NCI-H748 (cell line): Measurements from ENCODE around the gene CLCNKA.
A peak's percentile ranks its signal among the peaks of the same experiment; 100 is the strongest.
"Not testable (repeated sequence)": the region's sequence is repeated elsewhere in the genome, so short reads cannot be mapped to it uniquely, and the experiment has no call there.

Experiments
- DNase-seq: peaks from one replicate; lab custom pipeline; 2025; ENCODE audit not compliant: unreplicated experiment; lab: John Stamatoyannopoulos, UW

CLCNKA gene

DNA sequence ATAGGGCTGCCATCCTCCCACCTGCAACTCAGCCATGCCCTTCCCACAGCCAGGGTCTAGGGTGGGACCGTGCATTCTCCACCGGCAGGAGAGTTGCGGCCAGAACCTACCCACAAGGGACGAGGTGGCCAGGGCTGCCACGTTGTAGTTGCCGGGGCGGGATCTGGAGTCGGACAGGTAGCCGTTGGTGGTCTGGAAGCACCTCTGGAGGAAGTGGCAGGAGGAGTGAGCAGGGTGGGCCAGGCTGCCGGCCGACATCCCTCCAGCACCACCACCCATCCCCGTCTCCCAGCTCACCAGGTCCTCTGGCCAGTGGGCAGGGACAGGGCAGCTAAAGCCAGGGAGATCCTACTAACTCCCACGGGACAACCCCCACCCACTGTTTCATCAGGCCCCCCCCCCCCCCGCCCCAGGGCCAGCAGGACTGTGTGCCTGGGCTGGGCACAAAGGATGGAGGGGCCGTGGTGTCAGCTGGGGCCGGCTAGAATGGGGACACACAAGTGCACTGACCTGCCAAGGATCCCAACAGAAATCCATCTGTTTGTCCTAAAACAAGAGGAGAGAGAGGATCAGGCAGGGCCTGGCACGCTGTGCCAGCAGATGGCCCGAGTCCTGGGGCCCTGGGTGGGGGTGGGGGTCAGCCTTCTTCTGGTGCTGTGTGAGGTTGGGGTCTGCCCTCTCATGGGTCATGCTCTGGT is 40.3 kb downstream of the CLCNKA start:
- not testable (repeated sequence) for DNase-seq

DNA sequence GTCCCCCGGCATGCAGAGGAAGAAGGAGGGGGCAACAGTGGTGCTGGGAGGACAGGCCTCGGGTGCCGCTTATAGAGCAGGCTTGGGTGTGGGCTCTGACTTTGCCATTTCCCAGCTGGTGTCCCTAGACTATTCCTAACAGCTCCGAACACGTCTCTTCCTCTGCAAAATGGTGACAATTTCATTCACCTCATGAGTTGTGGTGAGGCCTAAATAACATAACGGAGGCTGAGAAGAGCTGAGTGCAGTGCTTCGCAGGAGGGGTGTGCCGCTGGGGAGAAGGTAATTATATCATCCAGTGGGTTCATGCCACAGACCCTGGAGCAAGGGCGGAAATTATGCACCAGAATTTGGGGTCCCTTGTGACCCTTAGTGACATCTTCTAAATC is 40.8 kb downstream of the CLCNKA start:
- not testable (repeated sequence) for DNase-seq

DNA sequence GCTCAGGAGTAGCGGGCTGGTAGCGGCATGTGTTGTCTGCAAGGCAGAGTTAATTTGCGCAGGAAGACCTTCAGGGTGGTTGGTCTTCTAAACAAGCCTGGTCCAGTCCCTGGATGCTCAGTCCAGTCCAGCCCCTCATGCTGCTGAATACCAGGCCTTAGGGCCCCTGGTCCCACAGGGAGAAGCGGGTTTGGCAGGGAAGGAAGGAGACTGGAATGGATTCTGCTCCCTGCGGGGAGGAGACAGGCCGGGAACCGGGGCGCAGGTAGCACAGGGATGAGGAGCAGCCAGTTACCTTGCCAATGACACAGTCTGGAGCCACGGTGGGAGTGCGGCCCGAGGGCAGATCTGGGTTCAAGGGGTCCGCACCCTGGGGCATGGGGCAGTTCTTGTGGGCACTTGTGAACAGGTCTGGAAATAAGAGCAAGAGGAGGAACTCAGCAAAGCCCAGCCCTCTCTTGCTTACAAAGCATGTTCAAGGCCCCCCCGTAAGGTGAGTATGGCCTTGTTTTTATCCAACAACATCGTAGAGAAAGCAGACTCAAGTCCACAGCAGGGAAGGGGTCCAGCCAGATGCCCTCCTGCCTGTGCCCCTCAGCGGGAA is 41.5 kb downstream of the CLCNKA start:
- DNase-seq: no peak

DNA sequence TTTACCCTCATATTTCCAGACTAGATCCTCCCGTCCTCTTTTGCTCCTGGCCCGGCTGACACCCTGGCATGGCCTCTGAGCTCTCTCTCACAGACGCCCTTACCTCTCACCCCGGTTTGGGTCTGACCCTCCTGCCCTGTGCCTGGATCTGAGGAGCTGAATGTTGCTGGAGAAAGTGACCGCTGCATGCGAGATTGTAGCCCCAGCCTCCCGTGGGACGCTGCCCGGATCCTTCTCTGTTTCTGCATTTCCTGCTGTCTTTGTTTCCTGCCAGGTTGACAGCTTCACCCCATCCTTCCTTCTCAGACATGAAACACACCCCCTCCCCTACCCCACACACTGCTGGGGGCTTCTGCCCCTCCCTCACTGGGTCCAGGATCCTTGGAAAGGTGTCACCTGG is 42.1 kb downstream of the CLCNKA start:
- DNase-seq: no peak

DNA sequence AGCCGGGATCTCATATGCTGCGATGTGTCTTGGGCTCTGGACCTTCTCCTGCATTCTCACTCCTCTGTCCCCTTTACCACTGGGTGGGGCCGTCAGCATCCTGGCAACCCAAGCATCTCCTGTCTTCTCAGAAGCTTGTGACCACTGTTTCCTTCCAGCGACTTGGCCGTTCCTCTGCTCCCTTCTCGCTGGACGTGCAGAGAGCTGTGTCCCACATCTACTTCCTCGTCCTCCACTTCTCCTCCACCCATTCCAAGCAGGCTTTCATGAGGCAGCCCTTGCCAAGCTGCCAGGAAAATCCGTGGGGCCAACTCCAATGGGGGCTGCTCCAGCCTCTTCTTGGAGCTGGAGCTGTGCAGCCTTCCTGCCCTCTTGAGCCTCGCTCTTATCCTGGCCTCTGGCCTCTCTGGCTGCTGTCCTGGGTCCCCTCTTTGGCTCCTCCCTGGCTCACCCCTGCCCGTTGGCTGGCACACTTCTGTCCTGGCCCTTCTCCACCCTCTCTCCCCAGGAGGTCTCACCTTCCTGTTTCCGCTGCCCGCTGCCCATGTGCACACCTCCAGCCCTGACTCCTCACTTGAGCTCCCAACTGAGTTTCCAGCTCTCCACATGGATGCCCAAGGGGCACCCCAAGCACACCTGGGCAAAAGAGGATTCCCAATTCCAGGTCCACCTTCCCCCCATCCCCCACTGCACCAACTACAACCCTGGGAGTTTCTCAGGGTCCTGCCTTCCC is 42.9 kb downstream of the CLCNKA start:
- no peak for DNase-seq

DNA sequence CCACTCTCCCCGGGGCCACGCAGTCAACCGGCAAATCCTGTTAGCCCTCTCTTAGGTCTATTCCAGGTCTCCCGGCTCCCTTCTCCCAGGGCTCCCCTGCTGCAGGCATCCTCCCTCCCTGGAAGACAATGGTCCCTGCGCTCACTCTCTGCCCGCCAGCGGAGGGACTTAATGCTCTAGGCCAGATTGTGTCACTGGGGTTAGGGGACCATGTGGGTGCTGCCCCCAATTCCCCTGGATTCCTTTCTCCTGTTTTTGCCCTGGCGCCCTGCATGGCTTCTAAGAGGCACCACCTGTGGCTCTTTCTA is 43.4 kb downstream of the CLCNKA start:
- DNase-seq: no peak

DNA sequence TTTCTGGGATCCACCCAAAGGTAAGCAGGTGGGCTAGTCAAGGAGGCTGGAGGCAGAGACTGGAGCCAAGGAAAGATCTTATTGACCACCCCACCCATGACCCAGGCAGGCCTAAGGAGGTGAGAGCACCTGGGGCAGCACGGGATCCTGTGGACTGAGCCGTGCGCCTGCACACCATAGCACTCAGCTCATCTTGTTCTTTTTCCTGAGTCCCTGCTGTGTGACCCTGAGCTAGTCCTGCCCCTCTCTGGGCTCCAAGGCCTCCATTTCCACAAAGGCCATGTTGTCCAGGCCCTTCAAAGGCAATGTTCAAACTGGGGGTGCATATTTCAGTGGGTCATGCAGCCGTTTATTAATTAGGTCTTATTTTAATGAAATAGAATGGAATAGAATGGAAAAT is 44.4 kb downstream of the CLCNKA start:
- no peak for DNase-seq

DNA sequence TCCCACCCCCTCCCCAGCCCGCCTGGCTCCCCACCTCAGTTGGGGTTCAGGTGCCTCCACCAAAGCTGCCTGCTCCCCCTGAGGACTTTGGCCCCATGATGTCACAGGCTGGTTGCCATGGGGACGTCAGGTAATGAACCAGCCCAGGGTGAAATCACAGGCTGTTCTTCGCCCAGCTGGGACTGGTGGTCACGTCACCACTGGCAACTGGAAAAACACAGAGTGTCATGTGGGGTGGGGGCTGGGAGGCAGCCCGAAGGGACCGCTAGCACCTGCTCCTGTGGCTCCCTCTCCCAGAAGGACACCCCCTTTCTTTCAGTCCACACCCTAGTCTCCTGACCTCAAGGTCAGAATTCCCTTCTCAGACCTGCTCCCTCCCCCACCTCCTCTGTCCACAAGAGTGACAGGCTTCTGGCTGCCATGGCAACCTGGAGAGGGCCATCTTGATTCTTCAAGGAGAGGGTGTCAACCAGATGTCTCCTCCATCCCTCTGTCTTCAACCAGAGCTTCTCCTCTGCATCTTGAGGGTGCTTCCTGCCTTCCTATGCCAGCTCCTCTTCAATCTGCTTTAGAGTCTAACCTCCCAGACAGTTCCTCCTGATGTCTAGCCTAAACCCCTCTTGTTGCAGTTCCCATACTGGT is 45.4 kb downstream of the CLCNKA start:
- DNase-seq: peak; percentile 39

DNA sequence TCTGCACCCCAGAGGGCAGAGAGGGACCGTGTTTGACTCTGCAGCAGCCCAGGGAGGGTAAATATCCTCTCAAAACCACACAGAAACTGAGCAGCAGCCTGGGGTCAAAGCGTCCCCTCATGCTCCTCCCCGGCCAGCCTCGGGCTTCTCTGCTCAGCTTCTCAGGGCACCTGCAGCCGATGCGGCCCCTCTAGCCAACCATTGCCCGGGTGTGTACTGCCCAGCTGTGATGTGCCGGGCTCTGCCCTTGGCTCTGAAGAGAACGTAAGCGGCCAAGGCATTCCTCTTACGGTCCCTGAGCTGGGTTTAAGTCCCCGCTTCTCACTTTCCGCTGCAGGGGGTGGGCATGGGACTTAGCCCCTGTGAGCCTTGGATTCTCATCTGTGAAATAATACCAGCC is 46.1 kb downstream of the CLCNKA start:
- DNase-seq: no peak

DNA sequence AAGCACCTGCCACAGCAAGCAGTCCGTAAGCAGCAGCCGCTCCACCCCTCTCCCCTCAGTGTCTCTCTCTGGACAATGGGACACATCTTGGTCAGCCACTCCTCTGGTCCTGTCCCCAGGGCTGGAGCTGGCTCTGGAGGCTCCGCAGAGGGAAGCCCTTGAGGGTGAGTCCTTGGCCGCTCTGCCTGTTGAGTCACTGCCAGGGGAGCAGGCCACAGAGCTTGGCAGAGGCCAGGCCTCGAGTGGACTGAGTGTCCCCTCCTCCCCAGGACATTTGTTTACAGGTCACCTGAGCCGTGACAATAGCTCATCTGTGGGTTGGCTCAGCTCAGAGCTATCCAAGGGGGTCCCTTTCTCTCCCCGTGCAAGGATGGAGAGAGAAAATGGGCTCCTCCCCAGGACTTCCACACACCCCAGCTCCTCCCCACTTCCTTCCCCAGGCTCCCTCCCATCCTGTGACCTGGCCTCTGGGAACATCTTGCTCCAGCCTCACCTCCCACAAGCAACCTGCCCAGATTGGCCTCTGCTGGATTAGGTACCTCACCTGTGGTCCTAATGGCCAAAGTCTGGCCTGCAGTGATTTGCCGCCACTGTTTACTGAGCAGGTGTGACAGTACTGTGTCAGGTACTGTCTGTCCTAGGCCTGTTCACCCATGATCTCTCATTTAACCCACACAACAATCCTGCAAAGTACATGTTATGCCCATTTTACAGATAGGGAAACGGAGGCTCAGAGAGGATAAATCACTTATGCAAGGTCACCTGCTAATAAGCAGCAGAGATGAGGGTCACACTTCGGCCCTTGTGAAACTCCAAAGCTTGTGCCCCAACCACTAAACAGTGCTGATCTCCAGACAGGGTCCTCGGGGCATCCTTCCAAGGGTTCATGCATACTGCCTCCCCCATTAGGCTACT is 46.8 kb downstream of the CLCNKA start:
- no peak for DNase-seq

DNA sequence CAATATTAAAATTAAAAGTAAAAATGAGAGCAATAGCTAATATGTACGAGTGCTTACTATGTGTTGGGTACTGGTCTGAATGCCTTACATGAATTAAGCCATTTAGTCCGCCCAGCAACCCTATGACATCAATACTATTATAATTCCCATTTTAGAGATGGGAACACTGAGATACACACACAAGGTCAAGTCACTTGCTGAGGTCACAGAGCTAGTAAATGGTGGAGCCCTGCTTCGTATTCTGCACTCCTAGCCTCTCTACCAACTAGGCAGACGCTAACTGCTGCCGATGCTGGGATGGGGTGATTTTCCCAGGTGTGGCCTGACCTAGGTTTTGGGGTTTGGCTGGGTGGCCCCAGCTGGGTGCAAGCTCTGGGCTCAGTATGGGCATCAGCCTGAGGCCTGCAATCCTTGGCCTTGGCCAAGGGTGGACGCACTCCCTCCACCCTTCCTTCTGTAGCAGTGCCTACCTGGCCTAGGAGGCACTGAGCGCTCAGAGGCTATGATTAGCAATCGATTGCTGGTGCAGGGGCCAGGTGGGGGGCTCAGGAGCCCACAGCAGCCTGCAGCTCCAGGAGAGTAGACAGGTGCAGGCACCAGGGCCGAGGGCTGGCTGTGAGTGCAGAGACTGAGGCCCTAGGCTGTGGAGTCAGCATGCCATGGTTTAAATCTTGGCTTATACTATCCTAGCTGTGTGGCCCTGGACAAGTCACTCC is 49.0 kb downstream of the CLCNKA start:
- DNase-seq: no peak

DNA sequence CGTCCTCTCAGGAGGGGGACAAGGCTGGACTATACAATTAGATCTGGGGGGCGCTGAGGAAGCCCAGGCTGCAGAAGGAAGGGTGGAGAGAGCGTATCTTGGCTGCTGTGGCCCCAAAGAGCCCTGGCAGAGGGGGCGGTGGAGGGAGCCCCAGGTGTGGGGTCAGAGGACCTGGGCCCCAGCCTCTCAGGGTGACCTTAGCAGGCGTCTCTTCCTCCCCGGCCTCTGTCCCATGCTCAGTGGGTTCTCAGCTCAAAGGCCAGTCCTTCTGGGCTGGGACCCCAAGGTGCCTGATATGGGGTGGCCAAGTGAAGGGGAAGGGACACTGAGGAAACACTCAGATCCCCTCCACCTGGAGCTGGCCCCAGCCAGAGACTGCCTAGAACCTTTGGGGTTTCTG is 49.8 kb downstream of the CLCNKA start:
- DNase-seq: no peak

DNA sequence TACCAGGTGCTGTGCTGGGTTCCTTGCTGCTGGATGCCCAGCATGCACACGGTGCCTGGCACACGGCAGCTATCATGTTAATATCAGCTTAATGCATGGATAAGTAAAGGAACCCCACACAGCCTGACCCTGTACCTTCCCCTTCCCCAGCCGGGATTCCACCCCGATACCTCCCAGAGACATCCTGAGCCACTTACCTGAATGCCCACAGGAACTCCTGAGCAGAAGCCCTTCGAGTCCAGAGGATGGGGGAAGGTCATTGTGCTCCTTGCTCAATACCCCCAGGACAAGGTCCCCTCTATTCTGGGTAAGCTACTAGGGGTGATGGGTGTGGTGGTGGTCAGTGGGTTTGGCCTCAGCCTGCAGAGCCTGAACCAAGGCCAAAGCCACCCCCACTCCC is 50.3 kb downstream of the CLCNKA start:
- DNase-seq: no peak

DNA sequence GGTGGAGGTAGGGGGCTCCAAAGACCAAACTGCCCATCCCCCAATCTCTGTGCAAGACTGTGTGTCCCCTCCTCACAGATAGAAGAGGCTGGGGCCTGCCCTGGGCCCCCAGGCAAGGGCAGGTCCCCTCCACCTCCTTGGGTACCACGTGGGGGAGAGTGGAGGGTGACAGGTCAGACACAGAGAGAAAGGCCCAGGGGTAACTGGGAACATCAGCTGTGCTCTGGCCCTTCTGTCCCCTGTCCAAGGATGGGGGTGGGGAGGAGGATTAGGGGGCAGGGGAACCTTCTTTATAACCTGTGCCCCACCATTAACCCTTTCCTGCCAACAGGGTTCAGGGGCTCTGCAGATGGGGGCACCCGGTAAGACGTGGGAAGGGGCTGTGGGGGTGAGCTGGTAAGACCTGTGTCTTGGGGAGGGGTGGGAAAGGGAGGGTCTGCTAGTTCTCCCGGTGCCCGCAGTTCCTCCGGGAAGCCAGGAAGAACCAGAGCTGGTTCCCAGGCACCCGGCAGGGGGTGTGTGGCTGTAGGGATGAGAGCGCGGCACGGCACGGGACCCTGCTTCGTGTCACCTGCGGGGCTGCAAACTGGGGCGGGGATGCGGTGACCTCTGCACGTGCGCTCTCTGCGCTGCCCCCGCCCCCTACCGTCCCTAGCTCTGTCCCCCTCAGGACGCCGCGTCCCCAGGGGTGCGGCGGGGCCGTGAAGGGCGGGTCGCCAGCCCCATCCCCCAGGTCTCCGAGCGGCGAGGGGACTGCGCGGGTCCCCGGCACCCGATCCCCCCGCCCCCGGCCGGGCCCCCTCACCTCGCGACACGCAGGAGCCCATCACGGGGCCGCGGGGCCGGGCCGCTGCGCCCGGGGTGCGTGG is 51.0 kb downstream of the CLCNKA start:
- peak; percentile 40 for DNase-seq

DNA sequence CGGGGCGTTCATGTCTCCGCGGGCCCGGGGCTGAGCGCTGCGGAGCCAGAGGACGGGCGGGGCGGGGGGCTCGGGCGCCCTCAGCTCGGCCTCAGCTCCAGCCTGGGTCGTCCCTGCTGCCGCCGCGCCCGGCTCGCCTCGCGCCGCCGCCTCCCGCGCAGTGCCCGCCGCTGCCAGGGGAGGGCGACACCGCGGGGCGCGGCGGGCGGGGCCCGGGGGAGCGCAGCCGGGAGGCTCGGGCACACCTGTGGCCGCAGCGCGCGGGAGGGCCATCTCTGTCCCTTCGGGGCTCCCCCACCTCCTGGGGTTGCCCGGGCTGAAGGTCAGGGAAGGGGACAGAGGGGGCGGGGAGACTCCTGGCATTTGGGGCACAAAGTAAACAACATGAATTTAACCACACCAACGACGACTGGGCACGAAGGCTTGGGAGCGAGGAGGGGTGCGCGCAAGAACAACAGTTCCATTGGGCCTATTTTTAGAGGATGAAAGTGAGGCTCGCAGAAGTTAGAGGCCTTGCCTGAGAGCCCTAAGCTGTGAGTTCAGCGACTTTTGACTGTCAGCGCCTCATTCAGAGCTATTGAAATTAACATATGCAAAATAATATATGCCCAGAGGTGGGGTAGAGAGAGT is 51.8 kb downstream of the CLCNKA start, which contains the start of gene FAM131C:
FAM131C (minus strand) TSS at position 162 of the 630 bp plus-strand sequence. CDS start 209 bp downstream, outside the sequence.
- DNase-seq: peak; percentile 48

DNA sequence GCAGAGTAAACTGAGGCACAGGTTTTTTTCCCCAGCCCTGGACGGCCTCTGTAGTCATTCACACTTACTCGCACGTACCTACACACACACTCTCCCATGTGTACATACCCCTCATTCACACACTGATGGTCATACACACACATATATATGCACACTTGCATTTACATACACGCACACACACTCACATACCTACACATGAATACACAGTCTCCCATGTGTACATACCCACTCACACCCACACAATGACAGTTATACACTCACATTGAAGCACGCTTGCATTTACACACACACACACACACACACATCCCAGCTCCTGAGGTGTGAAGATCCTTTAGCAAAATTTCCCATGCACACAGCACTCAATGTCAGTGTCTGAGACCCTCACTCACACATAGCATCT is 52.4 kb downstream of the CLCNKA start:
- no peak for DNase-seq

DNA sequence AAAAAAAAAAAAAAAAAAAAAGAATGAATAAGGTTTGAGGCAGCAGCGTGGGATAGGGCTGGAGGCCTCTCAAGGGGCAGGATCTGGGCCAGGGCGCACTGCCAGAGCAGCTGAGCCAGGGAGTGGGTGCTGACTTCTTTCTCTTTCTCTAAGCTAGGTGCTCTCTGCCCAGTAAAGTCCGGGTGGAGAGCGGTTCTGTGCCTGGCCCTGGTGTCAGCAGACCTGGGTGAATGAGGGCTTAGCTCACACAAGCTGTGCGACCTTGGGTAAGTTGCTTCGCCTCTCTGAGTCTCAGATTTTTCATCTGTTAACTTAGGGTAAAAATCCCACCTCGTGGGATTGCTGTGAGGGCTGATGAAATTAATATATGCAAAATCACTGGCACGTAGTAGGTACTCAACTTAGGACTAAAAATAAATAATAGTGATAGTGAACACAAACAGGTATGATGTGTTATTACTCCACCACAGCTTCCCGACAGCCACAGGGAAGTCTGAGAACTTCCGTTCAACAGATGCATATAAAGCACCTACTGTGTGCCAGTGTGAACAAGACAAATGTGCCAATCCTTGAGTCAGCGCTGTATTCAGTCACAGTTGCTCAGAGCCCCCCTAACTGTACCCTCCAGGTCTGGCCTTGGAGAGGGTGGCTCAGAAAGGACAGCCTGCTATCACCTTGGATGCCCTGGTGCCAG is 53.6 kb downstream of the CLCNKA start:
- no peak for DNase-seq
